Measurements from ENCODE around the gene RSPO4. TPM values are rescaled to one million over a fixed set of nuclear protein-coding genes. Genes with fewer than 3 reads are reported as not detected.

Gene RSPO4
- total RNA-seq, 4 donors from 2014 or later: 0.06 to 2.5 (median 0.52) TPM

DNA sequence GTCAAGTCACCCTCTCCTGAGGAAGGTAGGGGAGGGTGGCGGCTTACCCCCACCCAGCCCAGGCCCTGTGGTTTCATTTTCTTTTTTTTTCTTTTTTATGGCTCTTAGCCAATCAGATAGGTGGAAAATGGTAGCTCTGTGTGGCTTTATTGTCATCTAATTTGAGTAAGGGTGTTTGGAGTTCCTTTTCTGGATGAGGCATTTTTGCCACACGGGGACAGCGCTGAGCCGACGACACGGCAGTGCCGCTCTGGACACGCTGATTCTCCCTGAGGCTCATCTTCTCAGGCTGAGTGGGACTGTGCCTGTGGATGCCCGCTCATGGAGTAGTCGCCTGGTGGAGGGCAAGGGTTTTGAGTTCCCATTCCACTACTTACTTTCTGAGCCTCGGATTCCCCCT, 48.4 kb downstream of the RSPO4 start:
- TF ChIP-seq CTCF (IDR thresholded peaks at IDR 0.05) (no peak), EP300 (IDR thresholded peaks at IDR 0.05) (no peak), POLR2A (IDR thresholded peaks at IDR 0.05; ENCODE audit: low read depth) (no peak), POLR2AphosphoS5 (IDR thresholded peaks at IDR 0.05) (no peak)
- intact Hi-C loops (cut with DNase I): loop anchor here (10.0 kb wide), 1 partner anchor 261 kb away; no protein-coding TSS in a partner anchor
- no peak overlapping the region for H3K4me3 ChIP-seq
- H3K36me3 ChIP-seq: no peaks in the 10 kb centered on the region
- peaks cover 3 to 6% (median 4%) of the 10 kb centered on the region in 4 donors for H3K4me1 ChIP-seq
- no peak for DNase-seq (ENCODE audit: extremely low spot score)
- no peaks in the 10 kb centered on the region for H3K9me3 ChIP-seq
- 45% methylated on average over 11 of the region's 11 CpGs for whole genome bisulfite sequencing
- H3K27me3 ChIP-seq: peaks cover 0 to 79% (median 14%) of the 10 kb centered on the region in 4 donors
- no peak overlapping the region for H3K27ac ChIP-seq (replicated peaks in 1 of 4)

GRCh38 chr20:952196-952795, 49.8 kb downstream of the RSPO4 start:
- no peak for DNase-seq (ENCODE audit: extremely low spot score)
- peaks cover 0 to 71% (median 14%) of the 10 kb centered on the region in 4 donors for H3K27me3 ChIP-seq

DNA sequence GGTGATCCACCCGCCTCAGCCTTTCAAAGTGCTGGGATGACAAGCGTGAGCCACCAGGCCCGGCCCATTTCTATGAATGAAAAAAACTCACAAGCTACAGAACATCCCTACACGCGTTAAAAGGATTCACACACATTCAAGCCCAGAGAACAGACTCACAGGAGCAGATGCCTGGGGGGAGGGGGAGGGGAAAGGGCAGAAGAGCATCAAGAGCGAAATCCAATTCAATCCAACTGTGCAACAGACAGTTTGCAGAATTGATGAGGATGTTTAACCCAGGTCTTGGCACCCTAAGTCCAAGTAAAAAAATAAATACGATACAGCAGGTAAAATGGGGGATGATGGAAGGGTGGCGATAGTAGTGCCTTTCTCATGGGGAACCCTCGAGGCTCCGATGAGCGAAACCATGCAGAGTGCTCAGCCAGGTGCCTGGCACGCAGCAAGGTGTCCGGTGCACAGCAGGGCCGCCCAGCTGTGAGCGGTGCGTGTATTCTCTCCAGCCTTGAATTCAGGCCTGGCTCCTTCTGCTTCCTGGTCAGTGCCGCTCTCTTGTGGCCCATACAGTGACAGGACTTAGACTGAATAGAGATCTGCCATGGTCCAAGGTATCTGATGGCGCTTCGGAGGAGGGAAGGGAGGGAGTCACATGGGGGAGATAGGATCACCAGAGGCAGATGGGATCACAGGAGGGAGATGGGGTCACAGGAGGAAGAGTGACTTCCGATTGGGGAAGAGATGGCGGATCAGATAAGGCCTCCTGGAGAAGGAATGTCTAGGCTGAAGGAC, 50.5 kb downstream of the RSPO4 start:
- Histone ChIP-seq H3K36me3 (no peaks in the 10 kb centered on the region), H3K9me3 (no peaks in the 10 kb centered on the region), H3K4me3 (no peak overlapping the region), H3K4me1 (peaks cover 3 to 6% (median 4%) of the 10 kb centered on the region in 4 donors), H3K27ac (replicated peaks in 1 of 4) (no peak overlapping the region), H3K27me3 (peaks cover 0 to 71% (median 13%) of the 10 kb centered on the region in 4 donors)
- no peak for TF ChIP-seq EP300 (IDR thresholded peaks at IDR 0.05)
- TF ChIP-seq CTCF (IDR thresholded peaks at IDR 0.05): no peak
- TF ChIP-seq POLR2A (IDR thresholded peaks at IDR 0.05; ENCODE audit: low read depth): no peak
- TF ChIP-seq POLR2AphosphoS5 (IDR thresholded peaks at IDR 0.05): no peak
- intact Hi-C loops (cut with DNase I): loop anchor here (10.0 kb wide), 1 partner anchor 263 kb away; no protein-coding TSS in a partner anchor
- no peak for DNase-seq (ENCODE audit: extremely low spot score)
- 81% methylated on average over 21 of the region's 21 CpGs for WGBS

More at GRCh38 chr20:952196-952795, 49.8 kb downstream of the RSPO4 start:
- no peaks in the 10 kb centered on the region for H3K36me3 ChIP-seq
- no peak overlapping the region for H3K4me3 ChIP-seq
- no peaks in the 10 kb centered on the region for H3K9me3 ChIP-seq
- peaks cover 3 to 6% (median 4%) of the 10 kb centered on the region in 4 donors for H3K4me1 ChIP-seq
- TF ChIP-seq EP300 (IDR thresholded peaks at IDR 0.05): no peak
- TF ChIP-seq POLR2A (IDR thresholded peaks at IDR 0.05; ENCODE audit: low read depth): no peak
- no peak for TF ChIP-seq CTCF (IDR thresholded peaks at IDR 0.05)
- no peak for TF ChIP-seq POLR2AphosphoS5 (IDR thresholded peaks at IDR 0.05)
- intact Hi-C loops (cut with DNase I): loop anchor here (10.0 kb wide), 1 partner anchor 263 kb away; no protein-coding TSS in a partner anchor
- H3K27ac ChIP-seq (replicated peaks in 1 of 4): no peak overlapping the region
- 77% methylated on average over 8 of the region's 8 CpGs for WGBS

DNA sequence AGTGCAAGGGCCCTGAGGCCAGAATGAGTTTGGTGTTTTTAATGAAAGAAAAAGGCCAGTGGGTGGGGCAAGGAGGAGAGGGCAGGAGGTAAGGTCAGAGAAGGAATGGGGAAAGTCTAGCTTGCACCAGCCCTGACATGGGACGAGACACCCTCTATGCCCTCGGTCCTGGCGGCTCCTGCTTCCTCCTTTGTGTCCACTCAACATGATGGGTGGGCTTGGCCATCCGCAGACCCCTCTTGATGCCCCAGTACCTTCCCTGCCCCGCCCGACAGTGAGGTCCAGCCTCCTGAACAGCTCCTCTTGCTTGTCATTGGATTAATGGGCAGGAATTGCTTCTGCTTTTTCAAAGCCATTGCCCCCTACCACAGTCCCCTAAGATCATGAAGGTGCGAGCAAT, 52.4 kb downstream of the RSPO4 start:
- Histone ChIP-seq H3K27me3 (peaks cover 0 to 62% (median 2%) of the 10 kb centered on the region in 4 donors), H3K27ac (replicated peaks in 1 of 4) (no peak overlapping the region), H3K9me3 (no peaks in the 10 kb centered on the region), H3K4me1 (no peaks in the 10 kb centered on the region), H3K4me3 (no peak overlapping the region), H3K36me3 (no peaks in the 10 kb centered on the region)
- no peak for DNase-seq (ENCODE audit: extremely low spot score)
- intact Hi-C loops (cut with DNase I): loop anchor here (10.0 kb wide), 1 partner anchor 265 kb away; no protein-coding TSS in a partner anchor
- 69% methylated on average over 6 of the region's 7 CpGs for WGBS
- TF ChIP-seq POLR2A (IDR thresholded peaks at IDR 0.05; ENCODE audit: low read depth) (no peak), EP300 (IDR thresholded peaks at IDR 0.05) (no peak), CTCF (IDR thresholded peaks at IDR 0.05) (no peak), POLR2AphosphoS5 (IDR thresholded peaks at IDR 0.05) (no peak)
